ENCODE data around the gene HOXB4. TPM values are rescaled to one million over a fixed set of nuclear protein-coding genes. Genes with fewer than 3 reads are reported as not detected.

The HOXB4 gene
- total RNA-seq, 1 experiment from 2014 or later: 0.22 TPM

DNA sequence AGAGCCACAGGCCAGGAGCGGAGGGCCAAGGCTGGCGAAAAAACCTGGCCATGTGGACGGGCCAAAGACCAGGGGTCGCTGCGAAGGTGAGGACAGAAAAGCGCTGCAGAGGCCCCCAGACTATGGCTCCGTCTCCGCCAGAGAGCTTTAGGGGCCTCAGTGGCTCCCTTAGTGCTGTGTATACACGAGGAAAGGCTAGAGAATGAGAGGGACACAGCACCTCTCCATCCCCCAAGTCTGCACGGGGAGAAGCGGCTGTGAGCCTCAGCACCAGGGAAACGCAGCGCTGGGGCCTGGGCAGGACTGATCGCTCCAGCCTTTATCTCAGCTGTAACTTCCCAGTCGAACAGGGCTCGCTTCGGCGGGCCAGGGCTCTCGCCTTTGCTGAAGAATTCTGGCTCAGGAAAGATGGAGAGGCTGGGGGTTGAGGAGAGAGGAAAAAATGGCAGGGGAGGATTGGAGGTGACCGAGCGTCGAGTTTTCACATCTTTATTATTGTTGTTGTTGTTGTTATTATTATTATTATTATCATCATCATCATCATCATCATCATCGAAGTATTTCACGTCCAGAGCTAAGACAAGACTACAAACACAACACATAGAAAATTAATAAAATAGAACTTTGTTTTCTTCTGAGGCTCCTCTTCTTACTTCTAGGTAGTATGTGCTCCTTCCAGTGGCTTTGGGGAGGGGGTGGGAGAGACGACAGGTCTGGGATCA lies 17.3 kb upstream of the HOXB4 start:
- BruUV-seq (replicated peaks): no TSS peak
- no peak overlapping the region for H3K9ac ChIP-seq (ENCODE audit: low read length)
- no peaks in the 10 kb centered on the region for H3K9me3 ChIP-seq (ENCODE audit: low read length)
- no peak overlapping the region for H3K4me3 ChIP-seq (ENCODE audit: low read length)
- ChIA-PET POLR2A (ENCODE audit: unreplicated experiment) (interaction anchor here (0.6 kb wide), 1 partner anchor 34 kb away, joined by 3 read pairs; no protein-coding TSS in a partner anchor), CTCF (no interaction called here)
- H3K4me2 ChIP-seq (ENCODE audit: low read length): no peak overlapping the region
- peaks cover 19% of the 10 kb centered on the region for H4K20me1 ChIP-seq (ENCODE audit: low read length)
- TF ChIP-seq EZH2phosphoT487 (IDR thresholded peaks at IDR 0.05; ENCODE audit: borderline replicate concordance, low read length): no peak
- TF ChIP-seq, protein P1, sequence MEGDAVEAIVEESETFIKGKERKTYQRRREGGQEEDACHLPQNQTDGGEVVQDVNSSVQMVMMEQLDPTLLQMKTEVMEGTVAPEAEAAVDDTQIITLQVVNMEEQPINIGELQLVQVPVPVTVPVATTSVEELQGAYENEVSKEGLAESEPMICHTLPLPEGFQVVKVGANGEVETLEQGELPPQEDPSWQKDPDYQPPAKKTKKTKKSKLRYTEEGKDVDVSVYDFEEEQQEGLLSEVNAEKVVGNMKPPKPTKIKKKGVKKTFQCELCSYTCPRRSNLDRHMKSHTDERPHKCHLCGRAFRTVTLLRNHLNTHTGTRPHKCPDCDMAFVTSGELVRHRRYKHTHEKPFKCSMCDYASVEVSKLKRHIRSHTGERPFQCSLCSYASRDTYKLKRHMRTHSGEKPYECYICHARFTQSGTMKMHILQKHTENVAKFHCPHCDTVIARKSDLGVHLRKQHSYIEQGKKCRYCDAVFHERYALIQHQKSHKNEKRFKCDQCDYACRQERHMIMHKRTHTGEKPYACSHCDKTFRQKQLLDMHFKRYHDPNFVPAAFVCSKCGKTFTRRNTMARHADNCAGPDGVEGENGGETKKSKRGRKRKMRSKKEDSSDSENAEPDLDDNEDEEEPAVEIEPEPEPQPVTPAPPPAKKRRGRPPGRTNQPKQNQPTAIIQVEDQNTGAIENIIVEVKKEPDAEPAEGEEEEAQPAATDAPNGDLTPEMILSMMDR (conservative IDR thresholded peaks at IDR 0.05; ENCODE audit: low read depth, low read length): no peak
- TF ChIP-seq EZH2 (IDR thresholded peaks at IDR 0.05; ENCODE audit: low read length, unreplicated experiment): no peak
- no peaks in the 10 kb centered on the region for H3K9me2 ChIP-seq (replicated peaks; ENCODE audit: low read length)
- no peak for ATAC-seq
- intact Hi-C loops (cut with micrococcal nuclease): loop anchor here (2.0 kb wide), 1 partner anchor 245 kb away; no protein-coding TSS in a partner anchor
- H3K36me3 ChIP-seq (ENCODE audit: low read depth, low read length): no peaks in the 10 kb centered on the region
- no peaks in the 10 kb centered on the region for H3K27me3 ChIP-seq (ENCODE audit: low read length)
- H2AFZ ChIP-seq (ENCODE audit: low read length): no peak overlapping the region
- no peaks in the 10 kb centered on the region for H3F3A ChIP-seq (ENCODE audit: low read length, unreplicated experiment)
- no peak overlapping the region for H3K27ac ChIP-seq (ENCODE audit: low read length)
- peaks cover 17% of the 10 kb centered on the region for H3K4me1 ChIP-seq (ENCODE audit: insufficient read depth, low read length)
- DNase-seq: no peak
- peaks cover 39% of the 10 kb centered on the region for H3K79me2 ChIP-seq (ENCODE audit: low read length)

DNA sequence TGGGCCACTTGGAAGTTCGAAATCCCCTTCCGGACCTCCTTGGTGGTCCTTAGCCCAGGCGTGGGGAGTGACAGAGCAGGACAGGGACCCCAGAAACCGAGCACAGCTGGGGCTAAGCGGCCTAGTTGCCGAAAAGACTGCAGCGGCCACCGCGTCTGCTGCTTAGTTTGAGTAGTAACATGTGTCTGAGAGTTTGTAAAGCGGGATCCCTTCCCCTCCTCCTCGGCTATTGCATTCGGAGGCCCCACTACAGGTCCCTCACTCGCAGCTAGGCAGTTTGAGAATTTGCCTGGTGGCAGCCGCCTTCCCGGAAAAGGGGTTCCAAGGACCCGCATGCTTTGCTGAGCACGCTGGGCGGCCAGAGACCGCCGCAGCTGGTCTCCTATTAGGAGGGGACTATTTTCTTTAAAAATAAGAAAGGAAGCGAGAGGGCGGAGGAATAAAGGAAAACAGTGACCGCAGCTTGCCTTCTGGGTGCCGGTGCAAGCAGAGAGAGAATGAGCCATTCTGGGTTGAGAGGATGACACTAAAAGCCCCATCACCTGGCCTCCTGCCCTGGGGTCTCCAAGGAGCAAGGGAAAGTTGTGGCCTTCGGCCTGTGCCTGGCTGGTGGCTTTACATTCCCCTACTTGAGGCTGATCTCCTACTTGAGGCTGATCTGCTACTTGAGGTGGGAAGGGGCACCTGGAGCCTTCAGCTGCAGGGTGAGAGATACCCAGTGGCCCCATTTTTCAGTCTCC lies 16.6 kb upstream of the HOXB4 start:
- Histone ChIP-seq H2AFZ (ENCODE audit: low read length) (no peak overlapping the region; the same call in 1 of the 2 replicates), H3F3A (ENCODE audit: low read length, unreplicated experiment) (no peaks in the 10 kb centered on the region), H4K20me1 (ENCODE audit: low read length) (peaks cover 15% of the 10 kb centered on the region), H3K4me1 (ENCODE audit: insufficient read depth, low read length) (peaks cover 17% of the 10 kb centered on the region), H3K4me2 (ENCODE audit: low read length) (peak overlapping the region; percentile 48; the same call in 1 of the 2 replicates), H3K79me2 (ENCODE audit: low read length) (peaks cover 32% of the 10 kb centered on the region), H3K4me3 (ENCODE audit: low read length) (no peak overlapping the region), H3K9ac (ENCODE audit: low read length) (no peak overlapping the region), H3K27ac (ENCODE audit: low read length) (no peak overlapping the region), H3K27me3 (ENCODE audit: low read length) (no peaks in the 10 kb centered on the region), H3K9me2 (replicated peaks; ENCODE audit: low read length) (no peaks in the 10 kb centered on the region), H3K36me3 (ENCODE audit: low read depth, low read length) (no peaks in the 10 kb centered on the region), H3K9me3 (ENCODE audit: low read length) (no peaks in the 10 kb centered on the region)
- DNase-seq: no peak
- BruUV-seq (replicated peaks): no TSS peak
- POLR2A ChIA-PET (ENCODE audit: unreplicated experiment): interaction anchor here (0.6 kb wide), 1 partner anchor 34 kb away, joined by 3 read pairs; no protein-coding TSS in a partner anchor
- no peak for TF ChIP-seq EZH2 (IDR thresholded peaks at IDR 0.05; ENCODE audit: low read length, unreplicated experiment)
- no peak for TF ChIP-seq EZH2phosphoT487 (IDR thresholded peaks at IDR 0.05; ENCODE audit: borderline replicate concordance, low read length)
- TF ChIP-seq, protein P1 (conservative IDR thresholded peaks at IDR 0.05; ENCODE audit: low read depth, low read length): no peak
- ATAC-seq: no peak
- intact Hi-C loops (cut with micrococcal nuclease): loop anchor here (2.0 kb wide), 1 partner anchor 244 kb away; no protein-coding TSS in a partner anchor
- CTCF ChIA-PET: interaction anchor here (0.6 to 1.2 kb wide), 4 partner anchors 108 to 408 kb away, joined by 3 to 10 read pairs (median 6); no protein-coding TSS in a partner anchor

Measured in PC-3 (cell line).